Stomach smooth muscle (tissue), 2 donors: ENCODE data around the gene STX11.
"Not testable (repeated sequence)": the region's sequence is repeated elsewhere in the genome, so short reads cannot be mapped to it uniquely, and the experiment has no call there.

ENCODE experiments used
- H3K27ac ChIP-seq: one replicate; pipeline ENCODE4 v1.7.0; 2013; ENCODE audit warnings: mild to moderate bottlenecking, low read length, inconsistent platforms
- H3K27me3 ChIP-seq, 2 donors: one replicate each; pipeline ENCODE4 v1.7.0; 2013; ENCODE audit warnings: low read length in 2 of 2; ENCODE audit not compliant: insufficient read depth in 2 of 2, control insufficient read depth in 1 of 2
- H3K36me3 ChIP-seq, 2 donors: one replicate each; pipeline ENCODE4 v1.7.0; 2013; ENCODE audit warnings: low read length in 2 of 2; ENCODE audit not compliant: control insufficient read depth in 2 of 2, insufficient read depth in 2 of 2
- H3K4me1 ChIP-seq: one replicate; pipeline ENCODE4 v1.7.0; 2013; ENCODE audit warnings: low read length; ENCODE audit not compliant: control insufficient read depth, insufficient read depth
- H3K4me3 ChIP-seq, 2 donors: one replicate each; pipeline ENCODE4 v1.7.0; 2013; ENCODE audit warnings: low read length in 2 of 2
- H3K9ac ChIP-seq, 2 donors: one replicate each; pipeline ENCODE4 v1.7.0; 2013; ENCODE audit warnings: low read length in 2 of 2, mild to moderate bottlenecking in 1 of 2
- H3K9me3 ChIP-seq, 2 donors: one replicate each; pipeline ENCODE4 v1.7.0; 2013; ENCODE audit warnings: low read length in 2 of 2; ENCODE audit not compliant: control insufficient read depth in 2 of 2
- donor health status: healthy.
- donor health status: Pancreatic carcinoma.

The STX11 gene

DNA sequence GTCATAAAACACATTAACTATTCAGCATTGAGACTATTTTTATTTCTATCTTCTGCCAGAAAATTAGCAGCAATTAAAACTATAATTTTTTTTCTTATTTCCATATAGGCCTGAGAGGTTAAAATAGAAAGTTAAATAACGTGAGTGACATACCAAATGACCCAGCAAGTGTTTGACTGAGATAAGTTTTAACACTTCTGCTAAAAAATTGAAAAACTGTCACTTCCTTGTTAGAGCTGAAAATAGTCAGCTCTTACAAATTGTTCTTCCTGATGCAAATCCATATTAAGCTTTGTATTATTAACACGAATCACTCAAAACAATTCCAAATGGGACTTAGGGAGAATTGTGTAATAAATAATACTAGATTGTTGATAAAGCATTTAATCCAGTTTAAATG, 26.5 kb upstream of the STX11 start:
- Histone ChIP-seq H3K36me3 (no peaks in the 10 kb centered on the region), H3K9me3 (no peaks in the 10 kb centered on the region), H3K4me3 (no peak overlapping the region), H3K4me1 (no peaks in the 10 kb centered on the region), H3K27me3 (no peaks in the 10 kb centered on the region), H3K9ac (no peak overlapping the region), H3K27ac (no peak overlapping the region)

DNA sequence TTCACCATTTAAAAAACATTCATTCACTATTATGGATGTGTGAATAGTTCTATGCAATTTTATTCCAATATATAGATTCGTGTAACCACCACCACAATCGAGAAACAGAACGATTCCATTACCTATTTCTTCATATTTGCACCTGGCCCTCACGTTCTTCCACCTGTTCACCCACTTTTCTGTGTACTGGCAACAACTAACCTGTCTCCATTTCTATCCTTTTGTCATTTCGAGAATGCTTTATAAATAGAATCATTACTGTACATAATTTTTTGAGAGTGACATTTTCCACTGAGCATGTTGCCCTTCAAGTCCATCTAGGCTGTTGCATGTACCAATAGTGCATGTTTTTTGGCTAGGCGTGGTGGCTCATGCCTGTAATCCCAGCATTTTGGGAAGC, 23.2 kb upstream of the STX11 start:
- Histone ChIP-seq H3K36me3 (no peaks in the 10 kb centered on the region), H3K4me3 (no peak overlapping the region), H3K9ac (no peak overlapping the region)

DNA sequence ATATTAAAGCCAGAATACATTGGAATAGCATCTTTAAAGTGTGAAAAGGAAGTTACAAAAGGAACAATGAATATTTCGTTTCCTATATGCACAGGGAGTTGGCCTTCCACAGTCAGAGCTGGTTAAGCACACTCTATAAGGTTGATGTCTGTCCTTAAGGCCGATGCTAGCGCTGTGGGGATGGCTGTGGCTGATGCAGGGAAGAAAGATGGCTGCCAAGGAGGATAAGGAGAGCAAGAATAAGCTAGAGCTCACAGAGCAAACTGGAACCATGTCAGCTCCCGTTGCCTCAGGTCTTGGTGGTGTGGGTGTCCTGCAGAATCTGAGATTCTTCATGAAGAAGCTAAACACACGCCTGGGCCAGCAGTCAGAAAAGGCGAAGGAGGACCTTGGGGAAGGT, 20.8 kb upstream of the STX11 start:
- Histone ChIP-seq H3K4me3 (no peak overlapping the region), H3K9me3 (no peaks in the 10 kb centered on the region), H3K27me3 (no peaks in the 10 kb centered on the region), H3K4me1 (no peaks in the 10 kb centered on the region), H3K27ac (no peak overlapping the region), H3K9ac (no peak overlapping the region), H3K36me3 (no peaks in the 10 kb centered on the region)

More for the DNA sequence above, 23.2 kb upstream of the STX11 start:
- Histone ChIP-seq H3K27ac (no peak overlapping the region), H3K9me3 (no peaks in the 10 kb centered on the region), H3K4me1 (no peaks in the 10 kb centered on the region), H3K27me3 (no peaks in the 10 kb centered on the region)

DNA sequence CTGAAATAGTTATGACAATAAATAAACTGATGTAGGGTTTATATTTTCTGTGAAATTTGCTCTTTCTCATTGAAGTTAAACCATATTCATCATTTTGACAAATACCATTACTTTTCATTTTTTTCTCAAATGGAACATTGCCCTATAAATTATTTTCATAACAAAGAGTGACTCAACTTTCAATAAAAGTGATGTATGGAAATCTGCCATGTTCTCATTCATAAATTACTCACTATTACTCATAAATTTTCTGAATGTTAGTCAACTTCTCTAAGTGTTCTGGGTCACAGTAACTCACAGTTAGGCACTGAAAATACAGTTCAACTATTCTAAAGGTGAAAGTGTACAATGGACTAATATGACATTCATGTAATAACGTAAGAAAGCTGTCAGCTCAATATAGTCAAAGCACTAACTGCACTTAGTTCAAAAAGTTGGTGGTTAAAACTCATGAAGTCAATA, 19.0 kb upstream of the STX11 start:
- Histone ChIP-seq H3K4me1 (no peaks in the 10 kb centered on the region), H3K4me3 (no peak overlapping the region), H3K9ac (no peak overlapping the region), H3K9me3 (no peaks in the 10 kb centered on the region), H3K36me3 (no peaks in the 10 kb centered on the region), H3K27ac (no peak overlapping the region), H3K27me3 (no peaks in the 10 kb centered on the region)

DNA sequence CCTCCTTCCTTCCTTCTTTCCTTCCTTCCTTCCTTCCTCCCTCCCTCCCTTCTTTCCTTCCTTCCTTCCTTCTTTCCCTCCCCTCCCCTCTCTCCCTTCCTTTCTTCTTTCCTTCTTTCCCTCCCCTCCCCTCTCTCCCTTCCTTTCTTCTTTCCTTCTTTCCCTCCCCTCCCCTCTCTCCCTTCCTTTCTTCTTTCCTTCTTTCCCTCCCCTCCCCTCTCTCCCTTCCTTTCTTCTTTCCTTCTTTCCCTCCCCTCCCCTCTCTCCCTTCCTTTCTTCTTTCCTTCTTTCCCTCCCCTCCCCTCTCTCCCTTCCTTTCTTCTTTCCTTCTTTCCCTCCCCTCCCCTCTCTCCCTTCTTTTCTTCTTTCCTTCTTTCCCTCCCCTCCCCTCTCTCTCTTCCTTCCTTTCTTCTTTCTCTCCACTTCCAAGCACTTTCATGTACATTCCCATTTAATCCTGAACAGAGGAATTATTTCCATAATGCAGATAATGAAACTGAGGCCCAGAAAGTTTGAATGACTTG, 18.1 kb upstream of the STX11 start:
- not testable (repeated sequence) for H3K9me3 ChIP-seq, H3K27me3 ChIP-seq, H3K36me3 ChIP-seq, H3K4me3 ChIP-seq, H3K27ac ChIP-seq, H3K9ac ChIP-seq, H3K4me1 ChIP-seq

DNA sequence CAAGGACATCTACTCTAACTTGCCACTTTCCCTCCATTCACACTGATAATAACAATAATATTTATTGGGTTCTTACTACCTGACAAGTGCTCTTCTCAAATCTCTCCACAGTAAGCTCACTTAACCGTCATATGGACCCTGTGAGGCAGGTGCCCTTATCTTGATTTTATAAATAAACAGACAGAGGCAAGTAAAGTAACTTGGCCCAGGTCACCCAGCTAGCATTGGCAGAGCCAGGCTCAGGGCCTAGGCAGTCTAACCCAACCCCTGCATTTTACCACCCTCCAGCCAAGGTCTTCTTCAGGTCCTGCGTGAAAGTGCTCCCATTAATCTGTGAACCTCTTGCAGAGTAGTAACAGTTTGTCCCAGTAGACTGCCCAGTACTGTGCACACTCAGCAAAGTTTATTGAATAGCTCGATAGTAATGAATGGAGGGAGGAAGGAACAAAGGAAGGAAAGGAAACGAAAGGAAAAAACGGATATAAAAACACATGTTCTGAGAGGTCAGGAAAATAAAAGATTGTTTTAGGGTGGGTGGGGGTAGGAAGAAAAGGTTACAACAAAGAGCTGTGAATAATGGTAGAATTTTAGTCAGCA, 17.0 kb upstream of the STX11 start:
- Histone ChIP-seq H3K36me3 (no peaks in the 10 kb centered on the region), H3K9me3 (no peaks in the 10 kb centered on the region), H3K9ac (no peak overlapping the region), H3K27ac (no peak overlapping the region), H3K27me3 (no peaks in the 10 kb centered on the region), H3K4me3 (no peak overlapping the region), H3K4me1 (no peaks in the 10 kb centered on the region)

DNA sequence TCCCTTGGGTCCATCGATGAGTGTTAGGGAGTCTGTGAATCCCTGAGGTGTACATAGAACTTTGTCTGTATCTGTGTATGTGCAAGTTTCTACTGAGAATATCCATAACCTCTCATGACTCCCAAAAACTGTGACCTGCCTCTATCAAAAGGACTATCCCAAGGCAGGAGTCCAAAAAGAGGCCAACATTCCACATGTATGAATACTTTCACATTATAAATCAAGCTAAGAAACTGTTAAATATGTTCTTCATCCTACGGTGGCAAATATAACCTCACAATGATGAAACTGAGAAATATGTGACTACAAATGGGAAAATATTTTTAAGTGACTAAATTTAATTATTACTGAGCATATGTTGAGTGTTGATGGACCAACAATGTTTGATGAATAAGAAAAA, 16.1 kb upstream of the STX11 start:
- H3K4me1 ChIP-seq, result no peaks in the 10 kb centered on the region
- no peaks in the 10 kb centered on the region for H3K36me3 ChIP-seq
- H3K9me3 ChIP-seq, result no peaks in the 10 kb centered on the region
- H3K27me3 ChIP-seq, result no peaks in the 10 kb centered on the region
- no peak overlapping the region for H3K9ac ChIP-seq
- no peak overlapping the region for H3K27ac ChIP-seq
- no peak overlapping the region for H3K4me3 ChIP-seq

DNA sequence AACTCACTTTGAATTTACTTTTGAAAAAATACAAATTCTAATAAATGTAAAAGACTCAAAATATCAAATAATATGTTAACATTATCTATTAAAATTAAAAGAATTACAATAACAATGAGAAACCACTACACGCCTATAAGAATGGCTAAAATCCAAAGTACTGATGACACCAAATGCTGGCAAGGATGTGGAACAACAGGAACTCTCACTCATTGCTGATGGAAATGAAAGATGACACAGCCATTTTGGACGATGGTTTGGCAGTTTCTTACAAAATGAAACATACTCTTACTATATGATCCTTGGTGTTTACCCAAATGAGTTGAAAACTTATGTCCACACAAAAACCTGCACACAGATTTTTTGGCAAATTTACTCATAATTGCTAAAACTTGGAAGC, 15.6 kb upstream of the STX11 start:
- H3K9me3 ChIP-seq, result no peaks in the 10 kb centered on the region
- H3K4me1 ChIP-seq, result no peaks in the 10 kb centered on the region
- H3K27ac ChIP-seq, result no peak overlapping the region
- H3K36me3 ChIP-seq, result no peaks in the 10 kb centered on the region
- no peaks in the 10 kb centered on the region for H3K27me3 ChIP-seq
- no peak overlapping the region for H3K4me3 ChIP-seq
- H3K9ac ChIP-seq, result no peak overlapping the region

DNA sequence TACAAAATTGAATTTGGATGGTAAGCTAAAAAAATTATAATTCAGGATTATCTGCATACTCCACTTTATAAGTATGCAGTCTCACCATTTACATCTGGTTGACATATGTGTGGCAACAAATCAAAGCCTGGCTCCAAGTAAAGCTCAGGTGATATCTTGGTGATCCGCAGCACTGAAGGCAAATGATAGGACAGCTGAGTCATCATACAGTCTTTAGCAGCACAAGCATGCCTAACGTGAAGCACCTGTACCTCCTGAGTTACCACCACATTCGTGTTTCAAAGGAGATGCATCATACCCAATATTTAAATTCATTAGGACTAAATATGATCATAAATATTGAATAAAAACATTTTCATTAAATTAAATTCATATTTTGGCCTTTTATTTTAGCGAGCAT, 11.8 kb upstream of the STX11 start:
- Histone ChIP-seq H3K9ac (no peak overlapping the region), H3K27me3 (no peaks in the 10 kb centered on the region), H3K27ac (no peak overlapping the region), H3K4me1 (no peaks in the 10 kb centered on the region), H3K9me3 (no peaks in the 10 kb centered on the region), H3K36me3 (no peaks in the 10 kb centered on the region), H3K4me3 (no peak overlapping the region)

DNA sequence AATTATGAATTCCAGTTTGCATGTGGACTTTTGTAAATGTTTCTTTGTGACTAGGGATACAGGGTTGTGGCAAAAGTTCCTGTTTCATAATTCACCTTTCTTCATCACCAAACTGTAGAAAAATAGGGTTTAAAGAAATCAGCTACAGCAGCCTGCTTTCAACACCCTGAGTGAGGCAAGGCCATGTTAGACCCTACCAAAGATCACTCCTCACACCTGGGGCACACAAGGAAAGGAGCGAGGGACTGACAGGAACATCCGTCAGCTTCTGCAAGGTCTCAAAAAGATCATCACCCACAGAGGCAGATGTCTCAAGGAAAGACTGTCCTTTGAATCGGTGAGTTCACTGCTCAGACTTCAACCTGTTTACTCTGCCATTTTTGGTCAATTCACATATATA, 10.5 kb upstream of the STX11 start:
- Histone ChIP-seq H3K27ac (no peak overlapping the region), H3K4me1 (no peaks in the 10 kb centered on the region)

DNA sequence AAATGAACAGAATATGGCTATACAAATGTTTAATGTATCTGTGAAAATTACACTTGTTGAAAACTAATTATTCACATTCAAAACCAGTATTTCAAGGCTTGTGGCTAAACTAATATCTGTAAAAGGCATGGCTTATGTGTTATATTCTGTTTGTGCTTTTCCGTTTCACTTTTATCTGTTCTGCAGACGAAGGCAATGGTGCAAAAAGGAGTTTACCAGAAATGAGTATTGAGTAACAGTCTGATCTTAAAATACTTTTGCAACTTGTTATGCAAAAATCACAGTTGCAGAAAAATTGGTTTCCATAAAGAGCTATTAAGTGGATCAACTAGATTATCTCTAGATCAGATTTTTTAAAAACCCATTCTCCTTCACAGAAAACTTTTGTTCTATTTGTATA, 9.4 kb upstream of the STX11 start:
- Histone ChIP-seq H3K27me3 (no peaks in the 10 kb centered on the region), H3K9ac (no peak overlapping the region), H3K4me1 (no peaks in the 10 kb centered on the region), H3K36me3 (no peaks in the 10 kb centered on the region), H3K4me3 (no peak overlapping the region), H3K9me3 (no peaks in the 10 kb centered on the region), H3K27ac (no peak overlapping the region)

More for the DNA sequence above, 10.5 kb upstream of the STX11 start:
- Histone ChIP-seq H3K36me3 (no peaks in the 10 kb centered on the region), H3K9ac (no peak overlapping the region), H3K4me3 (no peak overlapping the region), H3K27me3 (no peaks in the 10 kb centered on the region), H3K9me3 (no peaks in the 10 kb centered on the region)
